K562 (cell line): Measurements from ENCODE around the gene PLG. TPM values are rescaled to one million over a fixed set of nuclear protein-coding genes. Genes with fewer than 3 reads are reported as not detected.

Experiments
- PPARD ChIP-seq: fragments of 250-450 bp; sonication (Bioruptor Pico); IDR thresholded peaks from 2 replicates; pipeline ENCODE4 v1.8.0; 2022; ENCODE audit warnings: inconsistent platforms, mild to moderate bottlenecking, moderate library complexity
- RAD21 ChIP-seq, 2 experiments: fragments of 250-450 bp in 1 of 2; fragments of 450-650 bp in 1 of 2; sonication (Bioruptor Pico) in 1 of 2; formaldehyde crosslinking in 1 of 2; IDR thresholded peaks in 1 of 2; conservative IDR thresholded peaks in 1 of 2; 2 replicates each; pipeline versions ENCODE4 v1.4.0 to v1.8.0; 2020 to 2022; ENCODE audit warnings: mild to moderate bottlenecking in 2 of 2, moderate library complexity in 1 of 2
- RB1 ChIP-seq: fragments of 450-650 bp; IDR thresholded peaks from 2 replicates; pipeline ENCODE4 v1.6.1; 2017; ENCODE audit warnings: low read depth, mild to moderate bottlenecking
- SMC3 ChIP-seq: conservative IDR thresholded peaks from 2 replicates; pipeline ENCODE4 v1.6.1; 2011; ENCODE audit warnings: low read depth, low read length, improper control_type of control experiment; ENCODE audit not compliant: insufficient read depth
- TARDBP ChIP-seq: fragments of 450-650 bp; IDR thresholded peaks from 2 replicates; pipeline ENCODE4 v1.6.1; 2016
- polyA plus RNA-seq, 8 experiments: library from polyadenylated mRNA; depleted of rRNA in 4 of 8; stranded (reverse) in 5 of 8; unstranded in 3 of 8; fragments of >200 nt; fragmentation: Nextera tagmentation in 2 of 8; fragmentation: Illumina TruSeq in 1 of 8; extraction: Ambion mirVana in 2 of 8; extraction: Trizol in 1 of 8; gene quantifications; 2 replicates each; pipeline versions ENCODE4 v1.2.1 to v1.2.3, GENCODE V29; 2011 to 2014; ENCODE audit warnings: inconsistent platforms in 1 of 8, missing spikeins in 1 of 8
- total RNA-seq, 7 experiments: library from RNA; depleted of rRNA in 6 of 7; stranded (reverse); fragments of >200 nt in 6 of 7; fragmentation: Illumina TruSeq in 2 of 7; extraction: Trizol in 2 of 7; gene quantifications; 2 replicates each; pipeline versions ENCODE4 v1.2.1 to v1.2.3, GENCODE V29; 2011 to 2021; ENCODE audit warnings: low replicate concordance in 1 of 7
- TF ChIP-seq, protein P1 (sequence below), 2 experiments: fragments of 450-650 bp; formaldehyde crosslinking in 1 of 2; IDR thresholded peaks; 2 replicates each; pipeline versions ENCODE4 v1.4.0 to v1.6.1; 2014 to 2020; ENCODE audit warnings: mild to moderate bottlenecking in 2 of 2, borderline replicate concordance in 1 of 2, low read depth in 1 of 2

PLG gene
- total and polyA plus RNA-seq, 9 of the 15 experiments (the other 6 are each of a cell fraction or from before 2014, with no cell fraction given): 0.64 TPM; not detected in 8

DNA sequence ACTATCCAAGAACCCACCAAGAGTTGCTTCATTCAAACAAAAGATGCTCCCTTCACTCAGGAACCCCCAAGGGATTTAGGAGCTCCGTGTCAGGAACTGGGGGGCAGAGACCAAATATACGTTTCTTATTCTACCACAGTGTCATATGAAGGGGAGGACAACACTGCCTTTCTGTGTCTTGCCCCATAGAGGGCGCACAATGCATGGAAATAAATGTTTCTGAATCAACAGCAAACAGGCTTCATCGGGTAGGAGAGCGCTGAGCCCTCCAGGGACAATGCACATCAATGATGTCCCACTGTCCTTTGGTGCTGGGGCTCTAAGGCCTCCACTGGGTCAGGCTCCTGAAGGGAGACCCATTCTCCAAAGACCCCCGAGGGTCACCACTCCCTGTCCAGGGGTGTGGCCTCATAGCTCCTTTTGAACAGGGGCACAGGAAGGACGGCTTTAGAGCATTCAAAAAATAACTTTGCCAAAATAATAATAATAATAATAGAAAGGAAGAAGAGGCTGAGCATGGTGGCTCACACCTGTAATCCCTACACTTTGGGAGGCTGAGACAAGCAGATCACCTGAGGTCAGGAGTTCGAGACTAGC lies 31.1 kb downstream of the PLG start (continued):
- TF ChIP-seq, protein P1, sequence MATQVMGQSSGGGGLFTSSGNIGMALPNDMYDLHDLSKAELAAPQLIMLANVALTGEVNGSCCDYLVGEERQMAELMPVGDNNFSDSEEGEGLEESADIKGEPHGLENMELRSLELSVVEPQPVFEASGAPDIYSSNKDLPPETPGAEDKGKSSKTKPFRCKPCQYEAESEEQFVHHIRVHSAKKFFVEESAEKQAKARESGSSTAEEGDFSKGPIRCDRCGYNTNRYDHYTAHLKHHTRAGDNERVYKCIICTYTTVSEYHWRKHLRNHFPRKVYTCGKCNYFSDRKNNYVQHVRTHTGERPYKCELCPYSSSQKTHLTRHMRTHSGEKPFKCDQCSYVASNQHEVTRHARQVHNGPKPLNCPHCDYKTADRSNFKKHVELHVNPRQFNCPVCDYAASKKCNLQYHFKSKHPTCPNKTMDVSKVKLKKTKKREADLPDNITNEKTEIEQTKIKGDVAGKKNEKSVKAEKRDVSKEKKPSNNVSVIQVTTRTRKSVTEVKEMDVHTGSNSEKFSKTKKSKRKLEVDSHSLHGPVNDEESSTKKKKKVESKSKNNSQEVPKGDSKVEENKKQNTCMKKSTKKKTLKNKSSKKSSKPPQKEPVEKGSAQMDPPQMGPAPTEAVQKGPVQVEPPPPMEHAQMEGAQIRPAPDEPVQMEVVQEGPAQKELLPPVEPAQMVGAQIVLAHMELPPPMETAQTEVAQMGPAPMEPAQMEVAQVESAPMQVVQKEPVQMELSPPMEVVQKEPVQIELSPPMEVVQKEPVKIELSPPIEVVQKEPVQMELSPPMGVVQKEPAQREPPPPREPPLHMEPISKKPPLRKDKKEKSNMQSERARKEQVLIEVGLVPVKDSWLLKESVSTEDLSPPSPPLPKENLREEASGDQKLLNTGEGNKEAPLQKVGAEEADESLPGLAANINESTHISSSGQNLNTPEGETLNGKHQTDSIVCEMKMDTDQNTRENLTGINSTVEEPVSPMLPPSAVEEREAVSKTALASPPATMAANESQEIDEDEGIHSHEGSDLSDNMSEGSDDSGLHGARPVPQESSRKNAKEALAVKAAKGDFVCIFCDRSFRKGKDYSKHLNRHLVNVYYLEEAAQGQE (IDR thresholded peaks at IDR 0.05; ENCODE audit: borderline replicate concordance): peak; percentile 56; the same call in 1 of the 2 replicates
- TF ChIP-seq, protein P1 (CRISPR knock-in tag; IDR thresholded peaks at IDR 0.05; ENCODE audit: low read depth): no peak
- TF ChIP-seq RB1 (0 out of 2 replicates have a peak, but pooled peaks have one; percentile 25), PPARD (CRISPR knock-in tag) (no peak), RAD21 (CRISPR knock-in tag; conservative IDR thresholded peaks at IDR 0.05 in 1 of 2, IDR thresholded peaks at IDR 0.05 in 1 of 2) (peak; percentile 58 to 82), SMC3 (peak; percentile 70), TARDBP (no peak)
- TF ChIP-seq, all 486 proteins: peak for 10
